GM10266 (cell line): Measurements from ENCODE around the gene ZNF316.

Experiments
- DNase-seq: peaks from one replicate; pipeline ENCODE4 v3.0.0; 2012; ENCODE audit errors: extremely low spot score
- CTCF ChIP-seq: IDR thresholded peaks from 2 replicates; pipeline ENCODE4 v1.5.1; 2012; ENCODE audit warnings: mild to moderate bottlenecking, low read depth; ENCODE audit not compliant: control insufficient read depth, insufficient read depth; ENCODE audit errors: missing control alignments

Gene ZNF316

GRCh38 chr7:6615723-6616555 lies 21.2 kb upstream of the ZNF316 start:
- no peak for DNase-seq
- no peak for TF ChIP-seq CTCF

- TF ChIP-seq CTCF: no peak
- DNase-seq: no peak
Measured at GRCh38 chr7:6616854-6617643, 20.1 kb upstream of the ZNF316 start.

GRCh38 chr7:6618621-6619020 lies 18.5 kb upstream of the ZNF316 start:
- TF ChIP-seq CTCF: no peak
- DNase-seq: no peak

GRCh38 chr7:6619961-6620360 lies 17.2 kb upstream of the ZNF316 start:
- TF ChIP-seq CTCF: no peak
- DNase-seq: no peak

- no peak for TF ChIP-seq CTCF
- DNase-seq: no peak
Measured at GRCh38 chr7:6621195-6622133, 15.7 kb upstream of the ZNF316 start.

GRCh38 chr7:6622134-6622710 lies 14.9 kb upstream of the ZNF316 start:
- no peak for DNase-seq
- TF ChIP-seq CTCF: no peak
